DMS79 (cell line): ENCODE results near the gene SRA1.

Experiments
- DNase-seq: peaks from one replicate; lab custom pipeline; 2025; lab: John Stamatoyannopoulos, UW

SRA1 gene

GRCh38 chr5:140570488-140570887 is 13.2 kb upstream of the SRA1 start:
- no peak for DNase-seq

- no peak for DNase-seq
Observed at GRCh38 chr5:140570058-140570457, 12.8 kb upstream of the SRA1 start.

- DNase-seq = no peak
Observed at GRCh38 chr5:140569197-140569596, 11.9 kb upstream of the SRA1 start.

- no peak for DNase-seq
Observed at GRCh38 chr5:140568443-140569063, 11.3 kb upstream of the SRA1 start.

GRCh38 chr5:140567871-140568270 is 10.6 kb upstream of the SRA1 start:
- no peak for DNase-seq

- no peak for DNase-seq
Observed at GRCh38 chr5:140567136-140567818, 10.0 kb upstream of the SRA1 start.

- DNase-seq = no peak
Observed at GRCh38 chr5:140566665-140567064, 9.4 kb upstream of the SRA1 start.

GRCh38 chr5:140565780-140566095 is 8.5 kb upstream of the SRA1 start:
- DNase-seq = no peak

GRCh38 chr5:140565024-140565779 is 7.9 kb upstream of the SRA1 start:
- no peak for DNase-seq

GRCh38 chr5:140564196-140565023 is 7.1 kb upstream of the SRA1 start, which contains the start of the genes APBB3 and SLC35A4:
Gene APBB3 (minus strand): TSS chr5:140564598. CDS start chr5:140564245, 353 bp downstream.
Gene SLC35A4 (plus strand): TSS chr5:140564828. CDS start chr5:140567170, 2,342 bp downstream.
- DNase-seq = peak; percentile 87

GRCh38 chr5:140563596-140563995 is 6.3 kb upstream of the SRA1 start:
- DNase-seq = no peak

GRCh38 chr5:140561753-140562523 is 4.7 kb upstream of the SRA1 start:
- DNase-seq = no peak

GRCh38 chr5:140560227-140560626 is 3.0 kb upstream of the SRA1 start:
- no peak for DNase-seq

GRCh38 chr5:140558542-140558941 is 1.3 kb upstream of the SRA1 start:
- no peak for DNase-seq

GRCh38 chr5:140557965-140558364 is 692 bp upstream of the SRA1 start:
- DNase-seq = no peak

- no peak for DNase-seq
Observed at GRCh38 chr5:140556438-140556837, 835 bp downstream of the SRA1 start.

- no peak for DNase-seq
Observed at GRCh38 chr5:140555747-140556312, 1.4 kb downstream of the SRA1 start.

- no peak for DNase-seq
Observed at GRCh38 chr5:140554454-140554853, 2.8 kb downstream of the SRA1 start.

- DNase-seq = no peak
Observed at GRCh38 chr5:140553657-140554056, 3.6 kb downstream of the SRA1 start.

- DNase-seq = no peak
Observed at GRCh38 chr5:140551872-140552271, 5.4 kb downstream of the SRA1 start.
